Activated T-cell treated with anti-CD3 and anti-CD28 coated beads for 1 hour (primary cell): ENCODE data around the gene TUBD1.
"Not testable (repeated sequence)": the region's sequence is repeated elsewhere in the genome, so short reads cannot be mapped to it uniquely, and the experiment has no call there.

Experiments used
- DNase-seq: peaks from one replicate; pipeline ENCODE4 v3.0.0-alpha.2; 2020; ENCODE audit warnings: low read depth

The TUBD1 gene

GRCh38 chr17:59874376-59874775 is 18.4 kb downstream of the TUBD1 start:
- no peak for DNase-seq

- not testable (repeated sequence) for DNase-seq
Measured at GRCh38 chr17:59873414-59873813, 19.3 kb downstream of the TUBD1 start.

GRCh38 chr17:59872351-59872750 is 20.4 kb downstream of the TUBD1 start:
- no peak for DNase-seq

DNA sequence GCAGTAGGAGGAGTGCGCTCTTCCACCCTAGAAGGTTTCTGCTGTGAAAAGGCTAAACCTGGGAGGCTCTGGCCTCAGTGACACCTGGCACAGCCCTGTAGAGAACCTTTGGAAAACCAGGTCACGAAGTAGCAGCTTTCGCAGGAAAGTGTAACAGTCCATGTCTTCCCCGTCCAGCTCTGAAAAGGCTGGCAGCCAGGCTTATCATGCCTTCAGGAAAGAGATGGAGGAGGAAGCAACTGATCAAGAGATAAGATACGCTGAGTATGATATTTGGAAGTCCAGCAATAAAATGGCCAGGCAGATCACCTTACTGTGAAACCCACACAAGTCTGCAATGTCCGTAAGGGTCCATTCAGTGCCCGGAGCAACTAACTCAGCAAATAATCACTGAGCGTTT is 22.3 kb downstream of the TUBD1 start:
- no peak for DNase-seq

- DNase-seq, result no peak
Measured at GRCh38 chr17:59869941-59870218, 22.9 kb downstream of the TUBD1 start.

DNA sequence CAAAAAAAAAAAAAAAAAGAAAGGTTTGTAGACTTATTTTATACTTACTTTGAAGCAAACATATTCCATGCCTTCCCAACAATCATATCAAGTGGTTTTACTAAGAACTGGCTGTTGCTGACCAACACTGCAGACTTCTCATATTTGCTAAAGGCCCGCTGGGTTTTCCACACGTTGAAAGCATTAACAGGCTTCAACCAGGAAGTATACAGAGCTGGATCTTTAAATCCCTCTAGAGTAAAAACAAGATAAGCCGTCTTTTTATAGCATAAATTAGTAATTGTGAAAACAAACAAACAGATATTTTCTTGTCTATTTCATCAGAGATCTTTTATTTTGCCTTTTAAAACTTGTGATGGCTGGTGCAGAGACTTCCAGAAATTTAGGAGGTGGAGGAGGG is 29.1 kb downstream of the TUBD1 start:
- DNase-seq, result no peak

DNA sequence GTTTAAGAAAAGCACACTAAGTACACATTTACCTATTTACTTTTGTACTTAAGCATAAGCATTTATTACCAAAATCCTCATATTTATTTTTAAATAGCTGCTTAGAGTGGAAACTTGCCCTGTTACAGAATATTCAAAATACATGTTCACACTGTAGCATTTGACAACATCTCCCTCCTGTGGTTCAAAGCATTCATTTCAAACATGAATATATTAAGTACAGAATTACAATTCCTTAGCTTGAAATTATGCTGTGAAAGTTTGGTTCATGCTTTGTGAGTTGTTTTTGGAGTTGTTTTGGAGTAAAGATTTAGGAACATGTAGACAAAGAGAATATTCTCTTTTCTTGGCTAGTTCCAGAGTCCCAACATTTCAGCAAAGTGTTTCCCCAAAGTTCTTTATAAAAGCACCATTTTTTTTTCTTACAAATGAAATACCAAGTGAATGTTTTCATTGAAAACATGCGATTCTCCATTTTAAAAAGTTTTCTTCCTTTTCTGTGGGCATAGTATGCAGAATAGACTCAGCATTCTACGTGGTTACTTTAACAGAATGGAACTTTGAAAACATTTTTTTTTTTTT is 33.2 kb downstream of the TUBD1 start:
- no peak for DNase-seq

GRCh38 chr17:59858932-59859331 is 33.8 kb downstream of the TUBD1 start:
- no peak for DNase-seq

- DNase-seq, result no peak
Measured at GRCh38 chr17:59858167-59858816, 34.5 kb downstream of the TUBD1 start.

- no peak for DNase-seq
Measured at GRCh38 chr17:59856859-59857794, 35.6 kb downstream of the TUBD1 start.

DNA sequence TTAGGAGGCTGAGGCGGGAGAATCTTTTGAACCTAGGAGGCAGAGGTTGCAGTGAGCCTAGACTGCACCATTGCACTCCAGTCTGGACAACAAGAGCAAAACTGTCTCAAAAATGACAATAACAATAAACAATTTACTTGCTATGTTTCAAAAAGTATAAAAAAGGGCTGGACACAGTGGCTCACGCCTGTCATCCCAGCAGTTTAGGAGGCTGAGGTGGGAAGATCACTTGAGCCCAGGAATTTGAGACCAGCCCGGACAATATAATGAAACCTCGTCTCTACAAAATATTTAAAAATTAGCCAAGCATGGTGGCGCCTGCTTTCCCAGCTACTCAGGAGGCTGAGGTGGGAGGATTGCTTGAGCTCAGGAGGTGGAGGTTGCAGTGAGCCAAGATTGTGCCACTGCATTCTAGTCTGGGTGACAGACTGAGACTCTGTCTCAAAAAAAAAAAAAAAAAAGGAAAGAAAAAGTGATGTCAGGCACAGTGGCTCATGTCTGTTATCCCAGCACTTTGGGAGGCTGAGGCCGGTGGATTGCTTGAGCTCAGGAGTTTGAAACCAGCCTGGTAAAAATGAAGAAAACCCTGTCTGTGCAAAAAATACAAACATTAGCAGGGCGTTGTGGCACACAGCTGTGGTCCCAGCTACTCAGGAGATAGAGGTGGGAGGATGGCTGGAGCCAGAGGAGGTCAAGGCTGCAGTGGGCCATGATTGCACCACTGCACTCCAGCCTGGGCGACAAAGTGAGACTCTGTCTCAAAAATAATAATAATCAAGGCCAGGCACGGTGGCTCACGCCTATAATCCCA is 38.6 kb downstream of the TUBD1 start:
- not testable (repeated sequence) for DNase-seq

DNA sequence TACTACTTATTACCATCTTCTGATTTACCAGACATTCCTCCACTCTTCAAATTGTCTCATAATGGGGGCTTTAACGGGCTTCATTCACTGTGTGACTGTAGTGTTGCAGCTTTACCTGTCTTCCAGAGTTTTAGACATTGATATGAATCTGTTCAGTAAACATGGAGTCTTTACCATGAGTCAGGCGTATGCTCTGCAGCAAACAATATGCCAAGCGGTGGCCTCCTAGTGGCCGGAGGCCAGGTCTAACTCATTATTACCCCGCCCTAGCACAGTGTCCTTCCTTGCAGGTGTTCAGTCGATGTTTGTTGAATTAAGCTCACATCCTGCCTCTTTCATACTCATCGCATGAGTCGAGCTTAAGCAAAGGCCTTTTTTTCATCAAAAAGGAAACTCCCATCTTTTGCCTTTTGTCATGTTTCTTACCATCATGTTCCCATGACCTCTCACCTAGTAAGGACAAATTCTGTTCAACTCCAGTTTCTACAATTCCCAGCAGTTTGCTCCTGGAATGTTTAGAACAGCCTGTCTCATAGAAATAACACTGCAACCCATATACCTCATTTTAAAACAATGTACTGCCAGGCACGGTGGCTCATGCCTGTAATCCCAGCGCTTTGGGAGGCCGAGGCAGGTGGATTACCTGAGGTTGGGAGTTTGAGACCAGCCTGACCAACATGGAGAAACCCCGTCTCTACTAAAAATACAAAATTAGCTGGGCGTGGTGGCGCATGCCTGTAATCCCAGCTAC is 39.4 kb downstream of the TUBD1 start:
- no peak for DNase-seq

DNA sequence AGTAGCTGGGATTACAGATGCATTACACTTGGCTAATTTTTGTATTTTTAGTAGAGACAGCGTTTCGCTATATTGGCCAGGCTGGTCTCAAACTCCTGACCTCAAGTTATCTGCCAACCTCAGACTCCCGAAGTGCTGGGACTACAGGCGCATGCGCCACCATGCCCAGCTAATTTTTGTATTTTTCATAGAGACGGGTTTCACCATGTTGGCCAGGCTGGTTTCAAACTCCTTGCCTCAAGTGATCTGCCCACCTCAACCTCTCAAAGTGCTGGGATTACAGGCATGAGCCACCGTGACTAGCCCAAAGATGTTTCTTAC is 39.9 kb downstream of the TUBD1 start:
- DNase-seq, result not testable (repeated sequence)

GRCh38 chr17:59851439-59852375 is 41.0 kb downstream of the TUBD1 start:
- DNase-seq, result no peak

GRCh38 chr17:59850311-59850710 is 42.4 kb downstream of the TUBD1 start:
- not testable (repeated sequence) for DNase-seq

- no peak for DNase-seq
Measured at GRCh38 chr17:59848778-59849177, 44.0 kb downstream of the TUBD1 start.

- no peak for DNase-seq
Measured at GRCh38 chr17:59848385-59848668, 44.4 kb downstream of the TUBD1 start.

DNA sequence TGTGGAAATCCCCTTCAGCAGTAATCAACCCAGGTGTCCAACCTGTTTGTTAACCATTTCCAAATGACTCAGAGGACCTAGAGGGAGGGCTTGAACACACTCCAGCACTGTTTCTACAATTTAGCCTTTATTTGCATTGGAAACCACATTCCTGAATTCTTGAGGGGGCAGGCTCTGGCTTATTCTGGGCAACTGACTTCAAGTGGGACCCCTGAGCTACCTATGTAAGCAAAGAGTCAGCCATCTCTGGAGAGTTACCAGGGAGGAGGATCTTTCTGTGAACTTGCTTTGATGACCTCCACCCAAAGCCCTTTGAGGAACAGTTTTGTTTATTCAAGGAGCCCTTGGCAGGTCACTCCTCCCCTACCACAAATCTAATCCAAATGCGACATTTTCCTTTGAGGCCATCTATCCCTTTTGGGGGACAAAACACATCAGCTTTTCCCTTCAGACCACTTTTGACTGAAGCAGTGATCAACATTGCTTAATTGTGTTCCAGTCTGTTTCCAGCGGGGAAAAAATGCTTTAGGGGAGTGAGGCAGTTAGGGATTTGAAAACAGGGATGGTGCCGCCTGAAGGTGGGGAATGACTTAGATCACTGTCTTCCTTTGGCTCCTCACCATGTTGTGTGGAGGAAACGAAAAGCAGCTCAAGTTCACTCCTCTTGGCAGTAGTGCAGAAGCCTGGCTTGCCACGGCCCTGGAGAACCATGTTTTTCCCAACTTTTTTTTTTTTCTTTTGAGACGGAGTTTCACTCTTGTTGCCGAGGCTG is 46.2 kb downstream of the TUBD1 start:
- no peak for DNase-seq

DNA sequence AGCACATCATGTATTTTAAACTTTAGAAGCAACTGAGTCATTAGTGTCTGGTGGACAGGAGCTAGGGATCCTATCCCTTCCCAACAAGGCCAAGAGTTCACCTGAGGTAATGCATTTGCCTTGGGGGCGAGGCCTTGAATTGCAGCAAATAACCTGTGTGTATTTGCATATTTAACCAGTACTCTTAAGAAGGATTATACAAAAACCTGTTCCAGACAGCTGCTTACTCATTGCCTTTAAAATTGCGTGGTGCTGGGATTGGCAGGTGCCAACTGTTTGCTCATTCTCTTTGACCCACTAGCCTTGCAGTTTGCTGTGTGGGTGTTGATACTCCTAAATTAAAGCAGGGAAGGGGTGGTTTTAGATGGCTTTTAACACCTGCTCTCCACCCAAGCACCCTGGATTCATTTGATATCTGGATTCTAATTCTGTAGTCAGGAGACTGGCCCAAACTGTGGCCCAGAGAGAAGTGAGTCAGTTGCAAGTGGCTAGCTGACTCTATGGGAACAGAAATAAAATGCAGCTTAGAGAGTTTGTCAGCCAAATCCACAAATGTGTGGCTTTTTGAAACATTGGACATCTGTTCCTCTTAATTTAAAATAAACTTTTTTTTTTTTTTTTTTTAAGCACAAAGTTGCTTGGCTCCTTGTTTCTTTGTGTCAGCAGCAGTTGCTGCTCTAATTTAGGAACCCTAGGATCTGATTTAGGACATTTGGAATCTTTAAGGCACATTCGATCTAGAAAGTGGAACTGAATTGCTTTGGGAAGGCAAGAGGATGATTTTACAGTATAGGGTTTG is 46.9 kb downstream of the TUBD1 start:
- no peak for DNase-seq
